Retinal pigment epithelial cell (primary cell): ENCODE measurements around the gene CFAP69.

Source experiments
- DNase-seq: peaks from one replicate; pipeline ENCODE4 v3.0.0-alpha.2; 2010; ENCODE audit warnings: low read depth
- H3K4me3 ChIP-seq: 2 replicates; pipeline ENCODE4 v1.5.1; 2011; ENCODE audit warnings: mild to moderate bottlenecking, low read length, control low read depth, moderate library complexity
- TF ChIP-seq, protein P1 (sequence below): conservative IDR thresholded peaks from 2 replicates; pipeline ENCODE4 v1.5.1; 2011; ENCODE audit warnings: low read depth, low read length, control low read depth, inconsistent platforms

Gene CFAP69

GRCh38 chr7:90211391-90212148 lies 33.4 kb upstream of the CFAP69 start, which contains the start of gene STEAP2:
TSS of gene STEAP2 (plus strand) at chr7:90211740. CDS start at chr7:90225083, 13,343 bp downstream.
- TF ChIP-seq, protein P1, sequence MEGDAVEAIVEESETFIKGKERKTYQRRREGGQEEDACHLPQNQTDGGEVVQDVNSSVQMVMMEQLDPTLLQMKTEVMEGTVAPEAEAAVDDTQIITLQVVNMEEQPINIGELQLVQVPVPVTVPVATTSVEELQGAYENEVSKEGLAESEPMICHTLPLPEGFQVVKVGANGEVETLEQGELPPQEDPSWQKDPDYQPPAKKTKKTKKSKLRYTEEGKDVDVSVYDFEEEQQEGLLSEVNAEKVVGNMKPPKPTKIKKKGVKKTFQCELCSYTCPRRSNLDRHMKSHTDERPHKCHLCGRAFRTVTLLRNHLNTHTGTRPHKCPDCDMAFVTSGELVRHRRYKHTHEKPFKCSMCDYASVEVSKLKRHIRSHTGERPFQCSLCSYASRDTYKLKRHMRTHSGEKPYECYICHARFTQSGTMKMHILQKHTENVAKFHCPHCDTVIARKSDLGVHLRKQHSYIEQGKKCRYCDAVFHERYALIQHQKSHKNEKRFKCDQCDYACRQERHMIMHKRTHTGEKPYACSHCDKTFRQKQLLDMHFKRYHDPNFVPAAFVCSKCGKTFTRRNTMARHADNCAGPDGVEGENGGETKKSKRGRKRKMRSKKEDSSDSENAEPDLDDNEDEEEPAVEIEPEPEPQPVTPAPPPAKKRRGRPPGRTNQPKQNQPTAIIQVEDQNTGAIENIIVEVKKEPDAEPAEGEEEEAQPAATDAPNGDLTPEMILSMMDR, result peak; percentile 62
- peak within 1 kb of the TSS; percentile 60 for H3K4me3 ChIP-seq
- peak; percentile 62 for DNase-seq

DNA sequence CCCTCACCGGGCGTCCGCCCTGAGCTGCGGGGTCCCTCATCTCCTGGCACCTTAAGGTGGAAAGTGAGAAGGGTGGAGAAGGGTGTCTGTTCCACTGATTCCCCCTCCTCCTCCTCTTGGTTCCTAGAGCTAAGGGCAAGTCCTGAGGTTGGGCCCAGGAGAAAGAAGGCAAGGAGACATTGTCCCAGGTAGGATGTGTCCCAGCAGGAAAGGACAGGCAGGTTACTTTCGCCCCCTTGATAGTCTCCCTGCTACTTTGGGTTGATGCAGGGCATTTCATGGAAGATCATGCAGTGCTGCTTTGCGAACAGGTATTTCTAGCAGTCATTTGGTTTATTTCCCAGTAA lies 32.9 kb upstream of the CFAP69 start:
- H3K4me3 ChIP-seq, result peak overlapping the region; percentile 60
- TF ChIP-seq, protein P1, result no peak

DNA sequence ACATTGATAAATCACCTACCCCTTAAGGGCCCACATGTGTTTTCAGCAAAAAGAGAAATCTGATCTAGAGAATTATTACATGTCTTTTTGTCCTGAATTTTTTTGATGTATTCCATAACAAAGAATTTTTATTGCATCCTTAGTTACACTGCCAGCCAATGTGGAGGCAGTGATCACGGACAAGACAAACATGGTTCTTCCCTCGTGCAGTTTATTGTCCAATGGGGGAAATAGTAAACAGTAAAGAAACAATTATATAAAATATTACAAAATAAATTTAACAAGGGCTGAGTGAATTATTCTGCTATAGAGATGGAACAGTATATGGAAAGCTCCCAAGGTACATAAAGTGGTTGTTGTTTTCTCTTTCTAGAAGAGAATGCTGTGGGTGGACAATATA lies 31.5 kb upstream of the CFAP69 start:
- H3K4me3 ChIP-seq, result no peak overlapping the region
- no peak for DNase-seq
- TF ChIP-seq, protein P1, result no peak

More for the DNA sequence above, 32.9 kb upstream of the CFAP69 start:
- DNase-seq, result no peak

DNA sequence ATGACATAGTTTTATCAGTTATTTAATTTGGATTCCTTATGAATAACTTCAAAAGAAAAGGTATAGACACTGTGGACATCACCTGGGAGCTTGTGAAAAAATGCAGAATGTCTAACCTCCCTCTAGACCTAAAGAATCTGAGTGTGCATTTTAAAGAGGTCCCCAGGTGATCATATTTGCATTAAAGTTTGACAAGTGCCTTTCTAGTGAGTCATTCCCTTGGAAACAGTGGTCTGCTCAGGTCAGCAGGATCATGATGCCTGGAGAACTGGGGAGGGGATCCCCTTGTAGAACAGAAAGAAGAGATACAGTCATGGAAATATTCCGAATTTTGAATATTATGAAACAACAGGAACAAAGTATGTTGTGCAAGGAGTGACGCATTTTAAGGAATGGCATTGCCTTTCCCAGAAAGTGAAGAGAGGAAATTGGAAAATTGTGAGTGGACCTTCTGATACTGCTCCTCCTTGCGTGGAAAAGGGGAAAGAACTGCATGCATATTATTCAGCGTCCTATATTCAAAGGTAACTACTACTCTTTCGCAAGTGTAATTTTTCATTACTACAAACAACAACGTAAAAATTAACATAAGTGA lies 28.8 kb upstream of the CFAP69 start:
- DNase-seq, result no peak
- no peak overlapping the region for H3K4me3 ChIP-seq
- TF ChIP-seq, protein P1, result no peak

DNA sequence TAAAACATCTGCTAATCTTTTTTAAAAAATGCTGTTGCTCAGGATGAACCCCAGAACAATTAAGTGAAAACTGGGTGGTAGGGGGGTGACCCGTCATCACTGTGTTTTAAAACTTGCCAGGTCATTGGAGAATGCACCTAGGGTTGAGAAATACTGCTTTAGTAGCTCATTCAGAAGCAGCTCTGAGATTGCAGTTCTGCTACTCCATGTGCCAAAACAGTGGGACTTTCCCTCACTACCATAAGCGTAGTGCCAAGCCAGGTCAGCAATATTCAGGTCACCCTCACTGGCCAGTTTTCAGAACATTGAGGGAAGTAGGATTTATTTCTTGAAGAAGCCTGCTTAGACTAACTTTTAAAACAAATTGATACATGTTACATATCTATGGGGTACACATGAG lies 28.2 kb upstream of the CFAP69 start:
- TF ChIP-seq, protein P1, result no peak
- no peak overlapping the region for H3K4me3 ChIP-seq
- DNase-seq, result no peak

GRCh38 chr7:90222390-90222789 lies 22.6 kb upstream of the CFAP69 start:
- no peak overlapping the region for H3K4me3 ChIP-seq
- TF ChIP-seq, protein P1, result no peak
- DNase-seq, result no peak
